Muscle layer of colon (tissue), 2 donors: ENCODE results near the gene KSR1.

Experiments
- H3K27ac ChIP-seq: one replicate; pipeline ENCODE4 v1.7.0; 2013; ENCODE audit warnings: low read depth, mild to moderate bottlenecking, low read length, moderate library complexity
- H3K27me3 ChIP-seq, 2 donors: one replicate each; pipeline ENCODE4 v1.7.0; 2013; ENCODE audit warnings: low read length in 2 of 2, mild to moderate bottlenecking in 2 of 2; ENCODE audit not compliant: insufficient read depth in 2 of 2, control insufficient read depth in 1 of 2
- H3K36me3 ChIP-seq: one replicate; pipeline ENCODE4 v1.7.0; 2013; ENCODE audit warnings: mild to moderate bottlenecking, low read length; ENCODE audit not compliant: insufficient read depth
- H3K4me1 ChIP-seq: one replicate; pipeline ENCODE4 v1.7.0; 2013; ENCODE audit warnings: mild to moderate bottlenecking, low read length; ENCODE audit not compliant: insufficient read depth
- H3K4me3 ChIP-seq, 2 donors: one replicate each; pipeline ENCODE4 v1.7.0; 2013; ENCODE audit warnings: low read length in 2 of 2, low read depth in 1 of 2, mild to moderate bottlenecking in 1 of 2, moderate library complexity in 1 of 2
- H3K9ac ChIP-seq: one replicate; pipeline ENCODE4 v1.7.0; 2013; ENCODE audit warnings: low read length
- H3K9me3 ChIP-seq: one replicate; pipeline ENCODE4 v1.7.0; 2013; ENCODE audit warnings: mild to moderate bottlenecking, low read length
- donor health status: abdominal sarcoma.
- donor health status: Adenocarcinoma of cecum.

The KSR1 gene

GRCh38 chr17:27524594-27524993 is 68.3 kb downstream of the KSR1 start:
- peaks cover 55% of the 10 kb centered on the region for H3K4me1 ChIP-seq

DNA sequence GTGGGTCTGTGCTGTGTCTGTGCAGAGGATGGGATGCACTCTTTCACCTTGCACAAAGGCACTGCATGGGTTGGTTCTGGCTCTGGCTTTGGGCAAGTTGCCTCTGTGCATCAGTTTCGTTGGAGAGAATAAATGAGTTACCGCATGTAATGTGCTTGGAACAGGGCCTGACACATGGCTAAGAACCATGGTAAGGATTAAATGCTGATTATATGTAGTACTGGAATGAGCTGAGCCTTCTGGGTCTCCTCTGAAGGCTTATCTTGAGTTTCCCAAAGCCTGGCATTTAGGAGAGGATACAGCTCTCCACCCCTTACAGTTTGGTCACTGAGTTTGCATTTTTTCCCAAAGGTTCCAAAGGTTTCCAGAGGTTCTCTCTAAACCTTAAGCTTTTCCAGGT is 69.1 kb downstream of the KSR1 start:
- H3K9ac ChIP-seq = no peak overlapping the region
- no peaks in the 10 kb centered on the region for H3K9me3 ChIP-seq
- no peak overlapping the region for H3K4me3 ChIP-seq
- no peaks in the 10 kb centered on the region for H3K36me3 ChIP-seq
- H3K27me3 ChIP-seq = no peaks in the 10 kb centered on the region
- no peak overlapping the region for H3K27ac ChIP-seq
- peaks cover 48% of the 10 kb centered on the region for H3K4me1 ChIP-seq

More at GRCh38 chr17:27524594-27524993, 68.3 kb downstream of the KSR1 start:
- Histone ChIP-seq H3K4me3 (no peak overlapping the region), H3K9ac (no peak overlapping the region), H3K27ac (no peak overlapping the region), H3K9me3 (no peaks in the 10 kb centered on the region), H3K36me3 (no peaks in the 10 kb centered on the region), H3K27me3 (no peaks in the 10 kb centered on the region)

- H3K9me3 ChIP-seq = no peaks in the 10 kb centered on the region
- H3K27me3 ChIP-seq = no peaks in the 10 kb centered on the region
- peak overlapping the region; percentile 38 for H3K27ac ChIP-seq
- H3K36me3 ChIP-seq = no peaks in the 10 kb centered on the region
- no peak overlapping the region for H3K9ac ChIP-seq
- peaks cover 44% of the 10 kb centered on the region for H3K4me1 ChIP-seq
- H3K4me3 ChIP-seq = no peak overlapping the region
These were observed 69.8 kb downstream of the KSR1 start for GRCh38 chr17:27525836-27526603.

DNA sequence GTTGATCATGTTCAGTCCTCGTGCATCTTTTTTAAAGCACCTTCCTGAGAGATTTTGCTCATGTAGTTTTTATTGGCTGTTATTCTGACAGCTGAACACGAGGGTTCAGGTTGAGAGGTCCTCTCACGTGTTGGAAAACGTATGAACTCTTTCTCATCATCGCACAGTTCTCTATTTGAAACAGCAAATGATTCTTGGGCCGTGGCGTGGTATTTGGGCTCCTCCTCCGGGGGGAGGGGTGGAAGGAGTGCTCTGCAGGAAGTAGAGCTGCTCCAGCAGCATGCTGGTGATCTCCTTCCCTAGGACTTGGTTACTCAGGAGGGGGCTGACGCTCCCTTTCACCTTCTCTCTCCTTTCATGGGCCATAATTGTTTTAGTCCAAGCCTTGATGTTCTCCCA is 70.4 kb downstream of the KSR1 start:
- Histone ChIP-seq H3K27me3 (no peaks in the 10 kb centered on the region), H3K4me3 (no peak overlapping the region), H3K27ac (peak overlapping the region; percentile 38), H3K4me1 (peaks cover 40% of the 10 kb centered on the region), H3K36me3 (no peaks in the 10 kb centered on the region), H3K9ac (no peak overlapping the region), H3K9me3 (no peaks in the 10 kb centered on the region)

- H3K4me3 ChIP-seq = no peak overlapping the region
- no peaks in the 10 kb centered on the region for H3K36me3 ChIP-seq
- no peak overlapping the region for H3K27ac ChIP-seq
- H3K9ac ChIP-seq = no peak overlapping the region
- H3K27me3 ChIP-seq = no peaks in the 10 kb centered on the region
- peaks cover 51% of the 10 kb centered on the region for H3K4me1 ChIP-seq
- no peaks in the 10 kb centered on the region for H3K9me3 ChIP-seq
These were observed 73.1 kb downstream of the KSR1 start for GRCh38 chr17:27529230-27529796.

DNA sequence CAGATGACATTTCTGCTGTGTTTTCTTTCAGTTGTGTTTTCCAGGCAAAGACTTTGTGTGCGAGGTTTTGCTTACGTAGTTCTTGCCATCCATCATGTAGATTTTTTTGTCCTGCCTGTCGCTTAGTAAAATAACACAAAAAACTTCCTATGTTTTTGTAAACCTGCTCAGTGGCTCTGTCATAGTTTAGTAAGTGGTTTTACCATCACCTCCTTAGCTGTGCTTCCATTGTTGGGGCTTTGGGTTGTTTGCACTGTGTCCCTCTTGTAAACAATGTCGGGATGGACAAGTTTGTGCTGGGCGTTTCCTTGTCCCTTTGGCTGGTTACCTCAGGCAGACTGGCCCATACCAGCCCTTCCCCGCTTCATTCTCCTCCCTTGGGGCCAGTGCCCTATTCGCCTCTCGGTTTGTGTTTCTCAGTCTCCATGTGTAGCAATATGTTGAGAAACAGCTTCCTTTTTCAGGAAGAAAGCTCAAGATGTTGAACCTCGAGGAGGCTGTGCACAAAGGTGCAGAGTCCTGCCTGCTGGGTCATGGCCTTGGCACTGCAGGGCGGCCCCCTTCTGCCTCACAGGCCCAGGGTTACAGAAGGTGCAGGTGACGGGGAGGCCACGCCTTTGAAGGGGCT is 74.6 kb downstream of the KSR1 start:
- Histone ChIP-seq H3K27ac (no peak overlapping the region), H3K27me3 (no peaks in the 10 kb centered on the region), H3K9ac (no peak overlapping the region), H3K9me3 (no peaks in the 10 kb centered on the region), H3K4me3 (no peak overlapping the region), H3K36me3 (no peaks in the 10 kb centered on the region), H3K4me1 (peaks cover 60% of the 10 kb centered on the region)

DNA sequence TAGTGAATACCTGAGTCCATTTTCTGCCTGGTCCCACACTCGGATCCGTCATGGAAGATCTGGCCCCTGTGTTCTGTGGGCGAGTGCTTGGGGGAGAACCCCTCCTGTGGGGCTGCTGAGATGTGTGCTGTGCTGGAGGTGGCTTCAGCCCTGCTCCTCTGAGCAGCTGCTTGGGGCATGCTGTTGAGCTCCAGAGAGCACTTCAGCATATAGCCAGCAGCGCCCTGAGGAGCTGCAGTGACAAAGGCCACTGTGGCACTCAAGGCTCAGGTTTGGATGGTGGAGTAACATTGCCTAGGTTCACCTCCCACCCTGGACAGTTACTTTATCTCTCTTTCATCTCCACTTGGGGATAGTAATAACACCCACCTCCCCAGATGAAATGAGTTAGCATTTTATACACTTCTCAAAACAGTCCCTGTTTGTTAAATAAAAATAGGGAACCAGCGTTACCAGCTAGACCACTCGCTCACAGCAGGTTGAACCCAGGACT is 75.3 kb downstream of the KSR1 start:
- Histone ChIP-seq H3K27ac (no peak overlapping the region), H3K27me3 (no peaks in the 10 kb centered on the region), H3K9me3 (no peaks in the 10 kb centered on the region), H3K4me3 (no peak overlapping the region), H3K9ac (no peak overlapping the region), H3K4me1 (peaks cover 62% of the 10 kb centered on the region), H3K36me3 (no peaks in the 10 kb centered on the region)

DNA sequence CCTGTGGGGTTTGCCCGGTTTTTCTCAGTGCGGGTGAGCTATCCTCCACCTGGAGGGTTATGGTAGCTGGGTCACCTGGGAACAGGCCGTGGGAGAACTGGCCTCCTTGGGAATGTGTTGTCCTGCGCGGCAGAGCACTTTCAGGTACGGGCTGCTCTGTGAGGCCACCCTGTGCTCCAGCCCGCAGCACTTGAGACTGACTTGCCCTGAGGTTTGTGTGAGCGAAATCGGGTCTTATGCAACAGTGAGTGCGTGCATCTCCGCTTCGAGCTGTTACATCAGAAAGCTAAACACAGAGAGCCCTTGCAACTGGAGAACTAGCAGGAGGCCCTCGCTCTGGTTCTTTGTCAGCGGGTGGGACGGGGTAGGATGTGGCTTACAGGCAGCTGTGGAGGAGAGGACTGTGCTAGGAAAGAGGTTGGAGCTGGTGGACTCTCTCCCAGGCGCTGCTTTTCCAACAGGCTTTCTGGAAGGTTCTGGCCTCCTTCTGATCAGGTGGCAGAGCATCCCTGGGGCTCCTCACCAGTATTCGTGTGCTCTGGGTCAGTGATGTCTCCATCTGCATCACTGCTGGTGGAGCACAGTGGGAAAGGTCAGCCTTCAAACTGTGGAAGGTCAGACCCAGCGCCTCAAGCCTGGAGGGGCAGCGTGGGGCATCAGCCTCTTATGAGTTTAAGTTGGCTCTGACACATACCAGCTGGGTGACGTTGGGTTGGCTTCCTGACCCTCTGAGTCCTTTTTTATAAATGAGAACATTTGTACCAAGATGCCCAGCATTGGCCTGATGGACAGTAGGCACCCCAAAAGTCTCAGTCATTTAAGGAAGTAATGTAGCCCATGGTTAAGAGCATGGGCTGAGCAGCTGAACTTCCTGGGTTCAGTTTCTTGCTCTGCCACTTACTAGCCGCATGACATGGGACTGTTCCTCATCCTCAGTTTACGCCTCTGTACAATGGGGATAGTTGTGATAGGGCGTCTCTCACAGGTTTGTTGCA is 76.3 kb downstream of the KSR1 start:
- no peaks in the 10 kb centered on the region for H3K27me3 ChIP-seq
- no peak overlapping the region for H3K27ac ChIP-seq
- H3K9ac ChIP-seq = no peak overlapping the region
- H3K4me1 ChIP-seq = peaks cover 56% of the 10 kb centered on the region
- H3K4me3 ChIP-seq = no peak overlapping the region
- H3K9me3 ChIP-seq = no peaks in the 10 kb centered on the region
- no peaks in the 10 kb centered on the region for H3K36me3 ChIP-seq

- no peaks in the 10 kb centered on the region for H3K36me3 ChIP-seq
- no peak overlapping the region for H3K4me3 ChIP-seq
- no peak overlapping the region for H3K9ac ChIP-seq
- H3K9me3 ChIP-seq = no peaks in the 10 kb centered on the region
- H3K27ac ChIP-seq = peak overlapping the region; percentile 2
- peaks cover 59% of the 10 kb centered on the region for H3K4me1 ChIP-seq
- H3K27me3 ChIP-seq = no peaks in the 10 kb centered on the region
These were observed 77.9 kb downstream of the KSR1 start for GRCh38 chr17:27533874-27534815.

DNA sequence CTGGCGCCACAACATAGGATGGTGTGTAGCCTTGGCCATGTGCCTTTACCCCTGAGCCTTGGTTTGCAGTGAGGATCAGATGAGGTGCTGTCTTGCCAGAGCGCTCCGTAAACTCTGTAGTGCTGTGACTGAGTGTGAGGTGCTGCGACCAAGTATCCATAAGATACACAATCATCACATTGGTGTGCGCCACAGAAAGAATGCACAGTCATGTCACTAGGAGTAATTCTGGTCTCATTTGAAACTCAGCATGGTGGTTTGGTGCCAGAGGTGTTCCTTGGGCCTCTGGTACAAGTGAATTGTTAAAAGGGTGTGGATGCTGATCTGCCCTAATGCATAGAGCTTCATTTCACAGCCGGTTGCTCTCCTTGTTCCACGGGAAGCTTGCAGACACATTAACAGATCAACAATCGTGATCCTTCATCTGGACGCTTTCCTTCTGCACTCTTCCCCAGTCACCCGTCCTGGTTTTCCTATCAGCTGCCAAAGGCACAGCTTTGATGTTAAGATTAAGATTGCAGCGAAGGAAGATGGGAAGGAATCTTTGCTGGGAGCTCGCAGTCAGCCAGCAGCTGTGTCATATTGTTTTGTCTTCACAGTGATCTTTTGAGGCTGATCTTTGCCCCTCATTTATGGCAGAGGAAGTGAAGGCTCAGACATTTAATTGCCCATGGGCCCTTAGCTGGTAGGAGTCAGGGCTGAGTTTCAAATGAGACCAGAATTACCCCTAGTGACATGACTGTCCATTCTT is 79.1 kb downstream of the KSR1 start:
- Histone ChIP-seq H3K27me3 (no peaks in the 10 kb centered on the region), H3K4me3 (peak overlapping the region in 1 of 2 donors; percentile 15), H3K9ac (no peak overlapping the region), H3K9me3 (no peaks in the 10 kb centered on the region), H3K4me1 (peaks cover 66% of the 10 kb centered on the region), H3K27ac (peak overlapping the region; percentile 17), H3K36me3 (no peaks in the 10 kb centered on the region)
